Breast epithelium (tissue), 3 donors: ENCODE data around the gene CALR.

ENCODE experiments used
- POLR2A ChIP-seq: fragments of 450-650 bp; IDR thresholded peaks from one replicate; pipeline ENCODE4 v1.6.1; 2016; ENCODE audit warnings: antibody characterized with exemption, mild to moderate bottlenecking, moderate library complexity
- TF ChIP-seq, protein P1 (sequence below), 3 donors: fragments of 450-650 bp; IDR thresholded peaks; one replicate each; pipeline ENCODE4 v1.5.1; 2016 to 2017; ENCODE audit warnings: antibody characterized with exemption in 3 of 3, mild to moderate bottlenecking in 3 of 3, moderate library complexity in 3 of 3

DNA sequence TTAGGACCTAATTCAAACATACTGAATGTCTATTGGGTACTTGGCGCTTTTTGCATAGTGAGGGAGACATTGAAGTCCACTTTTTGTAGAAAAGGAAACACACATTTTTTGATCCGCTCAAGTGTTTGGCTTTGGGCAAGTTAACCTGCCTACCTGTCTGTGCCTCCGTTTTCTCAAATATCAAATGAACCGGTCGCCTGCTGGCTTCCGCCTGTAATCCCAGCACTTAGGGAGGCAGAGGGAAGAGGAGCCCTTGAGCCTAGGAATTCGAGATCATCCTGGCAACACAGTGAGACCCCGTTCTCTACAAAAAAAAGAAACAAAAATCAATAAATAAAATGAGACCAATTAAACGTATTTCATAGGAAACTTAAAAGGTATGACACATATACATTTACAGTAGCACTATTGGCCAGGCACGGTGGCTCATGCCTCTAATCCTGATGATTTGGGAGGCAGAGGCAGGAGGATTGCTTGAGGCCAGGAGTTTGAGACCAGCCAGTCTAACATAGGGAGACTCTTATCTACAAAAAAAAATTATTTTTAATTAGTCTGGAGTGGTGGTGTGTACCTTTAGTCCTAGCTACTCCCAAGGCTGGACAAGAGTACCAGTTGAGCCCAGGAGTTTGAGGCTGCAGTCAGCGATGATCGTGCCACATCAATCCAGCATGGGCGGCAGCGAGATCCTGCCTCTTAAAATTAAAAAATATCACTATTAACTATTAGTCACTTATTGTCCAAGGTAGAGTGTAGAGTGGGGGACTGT is 8.5 kb downstream of the CALR start:
- TF ChIP-seq, protein P1, sequence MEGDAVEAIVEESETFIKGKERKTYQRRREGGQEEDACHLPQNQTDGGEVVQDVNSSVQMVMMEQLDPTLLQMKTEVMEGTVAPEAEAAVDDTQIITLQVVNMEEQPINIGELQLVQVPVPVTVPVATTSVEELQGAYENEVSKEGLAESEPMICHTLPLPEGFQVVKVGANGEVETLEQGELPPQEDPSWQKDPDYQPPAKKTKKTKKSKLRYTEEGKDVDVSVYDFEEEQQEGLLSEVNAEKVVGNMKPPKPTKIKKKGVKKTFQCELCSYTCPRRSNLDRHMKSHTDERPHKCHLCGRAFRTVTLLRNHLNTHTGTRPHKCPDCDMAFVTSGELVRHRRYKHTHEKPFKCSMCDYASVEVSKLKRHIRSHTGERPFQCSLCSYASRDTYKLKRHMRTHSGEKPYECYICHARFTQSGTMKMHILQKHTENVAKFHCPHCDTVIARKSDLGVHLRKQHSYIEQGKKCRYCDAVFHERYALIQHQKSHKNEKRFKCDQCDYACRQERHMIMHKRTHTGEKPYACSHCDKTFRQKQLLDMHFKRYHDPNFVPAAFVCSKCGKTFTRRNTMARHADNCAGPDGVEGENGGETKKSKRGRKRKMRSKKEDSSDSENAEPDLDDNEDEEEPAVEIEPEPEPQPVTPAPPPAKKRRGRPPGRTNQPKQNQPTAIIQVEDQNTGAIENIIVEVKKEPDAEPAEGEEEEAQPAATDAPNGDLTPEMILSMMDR (IDR thresholded peaks at IDR 0.05), result no peak
- no peak for TF ChIP-seq POLR2A
